Left forelimb (tissue), 1 donor: ENCODE data around the gene KRT8.

ENCODE experiments used
- DNase-seq: peaks from one replicate; pipeline ENCODE4 v3.0.0-alpha.2; 2018; ENCODE audit warnings: low spot score

KRT8 gene

DNA sequence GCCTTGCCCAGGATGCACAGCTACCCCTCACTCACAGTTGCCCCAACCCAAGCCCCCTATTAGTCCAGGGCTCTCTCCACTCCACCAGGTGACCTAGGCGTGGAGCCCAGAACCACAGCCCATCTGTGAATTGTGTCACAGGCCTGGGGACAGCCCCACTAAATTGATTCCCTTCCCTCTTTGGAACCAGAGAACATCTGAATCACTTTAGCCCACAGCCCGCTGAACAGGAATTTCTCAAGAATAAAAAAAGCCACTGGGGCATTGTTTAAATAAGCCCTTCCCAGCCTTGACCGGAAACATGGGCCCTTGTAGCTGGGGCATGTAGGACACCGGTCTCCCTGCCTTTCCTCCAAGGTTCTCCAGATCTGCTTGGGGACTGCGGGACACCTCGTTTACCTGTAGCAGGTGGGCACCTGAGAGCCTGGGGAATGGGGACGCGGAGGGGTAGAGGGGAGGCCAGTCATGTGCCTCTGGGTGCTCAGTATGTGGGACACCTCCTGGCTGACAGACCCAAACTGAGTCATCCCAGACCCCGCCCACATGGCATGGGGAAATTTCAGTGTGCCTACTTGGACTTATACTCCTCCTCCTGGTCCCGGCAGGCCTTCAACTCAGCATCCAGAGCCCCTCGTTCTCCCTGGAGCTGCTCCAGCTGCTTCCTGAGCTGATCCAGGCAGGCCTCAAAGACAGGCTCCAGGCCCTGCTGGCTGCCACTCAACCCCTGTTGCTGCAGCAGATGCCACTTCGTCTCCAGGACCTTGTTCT is 57.4 kb downstream of the KRT8 start:
- no peak for DNase-seq
